Measurements from ENCODE around the gene NOS1AP.

DNA sequence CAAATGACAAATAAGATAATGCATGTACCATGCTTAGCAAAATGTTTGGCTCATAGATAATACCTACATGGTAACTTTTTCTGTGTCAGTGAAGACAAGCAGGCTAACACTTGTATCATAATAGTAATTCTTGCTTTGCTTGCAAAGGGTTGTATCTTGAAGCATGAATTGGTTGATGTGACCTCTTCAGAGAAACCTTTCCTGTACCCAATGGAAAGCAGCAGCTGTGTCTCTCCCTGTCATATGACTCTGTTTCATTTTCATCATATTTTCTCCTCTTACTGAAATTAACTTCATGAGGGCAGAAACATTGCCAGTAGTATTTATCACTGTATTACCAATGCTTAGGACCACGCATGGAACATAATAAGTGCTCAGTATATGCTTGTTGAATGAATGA is 338.0 kb downstream of the NOS1AP start:
- no peak for TF ChIP-seq SMC3 (conservative IDR thresholded peaks at IDR 0.05; ENCODE audit: insufficient read depth, low read depth, low read length)
- TF ChIP-seq SP1 (CRISPR knock-in tag; IDR thresholded peaks at IDR 0.05) = no peak
- TF ChIP-seq MXI1 (IDR thresholded peaks at IDR 0.05; ENCODE audit: low read depth, low read length) = no peak
- no peak for TF ChIP-seq CBX3 (IDR thresholded peaks at IDR 0.05; ENCODE audit: borderline replicate concordance in 1 of 2, low read length in 2 of 2)
